HFF-Myc (cell line): Measurements from ENCODE around the gene POU3F2.

Experiments used
- DNase-seq: peaks from one replicate; pipeline ENCODE4 v3.0.0-alpha.2; 2011; ENCODE audit warnings: low read depth; ENCODE audit errors: extremely low read depth
- H3K4me3 ChIP-seq: replicated peaks from 2 replicates; pipeline ENCODE4 v1.5.1; 2011; ENCODE audit warnings: low read depth, mild to moderate bottlenecking, control low read depth, low read length
- TF ChIP-seq, protein P1 (sequence below): IDR thresholded peaks from 2 replicates; pipeline ENCODE4 v1.5.1; 2012; ENCODE audit warnings: mild to moderate bottlenecking, low read depth, low read length, control low read depth; ENCODE audit errors: missing control alignments

Gene POU3F2

DNA sequence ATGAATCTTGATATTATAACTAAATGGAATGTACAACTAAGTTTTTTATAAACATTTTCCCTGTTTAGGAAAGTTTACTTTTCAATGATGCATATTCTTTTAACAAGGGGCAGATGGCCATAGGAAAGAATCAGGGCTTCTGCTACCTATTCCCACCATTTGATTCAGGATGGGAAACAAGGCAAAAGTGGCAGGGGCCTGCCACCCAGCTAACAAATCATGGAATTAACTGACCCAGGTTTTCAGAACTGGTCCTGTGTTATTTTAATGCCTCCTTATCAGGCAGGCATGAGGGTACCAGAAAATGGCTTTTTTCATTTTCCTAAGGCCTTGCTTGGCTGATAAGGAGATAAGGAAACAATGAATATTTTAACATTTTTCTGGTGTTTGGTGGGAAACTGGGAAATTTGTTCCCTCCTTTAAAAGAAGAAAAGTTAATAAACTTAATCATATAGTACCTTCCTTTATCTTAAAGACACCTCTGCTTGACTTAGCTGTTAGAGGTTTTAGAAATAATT lies 6.7 kb downstream of the POU3F2 start:
- H3K4me3 ChIP-seq: no peak overlapping the region
- TF ChIP-seq, protein P1, sequence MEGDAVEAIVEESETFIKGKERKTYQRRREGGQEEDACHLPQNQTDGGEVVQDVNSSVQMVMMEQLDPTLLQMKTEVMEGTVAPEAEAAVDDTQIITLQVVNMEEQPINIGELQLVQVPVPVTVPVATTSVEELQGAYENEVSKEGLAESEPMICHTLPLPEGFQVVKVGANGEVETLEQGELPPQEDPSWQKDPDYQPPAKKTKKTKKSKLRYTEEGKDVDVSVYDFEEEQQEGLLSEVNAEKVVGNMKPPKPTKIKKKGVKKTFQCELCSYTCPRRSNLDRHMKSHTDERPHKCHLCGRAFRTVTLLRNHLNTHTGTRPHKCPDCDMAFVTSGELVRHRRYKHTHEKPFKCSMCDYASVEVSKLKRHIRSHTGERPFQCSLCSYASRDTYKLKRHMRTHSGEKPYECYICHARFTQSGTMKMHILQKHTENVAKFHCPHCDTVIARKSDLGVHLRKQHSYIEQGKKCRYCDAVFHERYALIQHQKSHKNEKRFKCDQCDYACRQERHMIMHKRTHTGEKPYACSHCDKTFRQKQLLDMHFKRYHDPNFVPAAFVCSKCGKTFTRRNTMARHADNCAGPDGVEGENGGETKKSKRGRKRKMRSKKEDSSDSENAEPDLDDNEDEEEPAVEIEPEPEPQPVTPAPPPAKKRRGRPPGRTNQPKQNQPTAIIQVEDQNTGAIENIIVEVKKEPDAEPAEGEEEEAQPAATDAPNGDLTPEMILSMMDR: no peak
- no peak for DNase-seq

GRCh38 chr6:98841621-98842341 lies 7.4 kb downstream of the POU3F2 start:
- H3K4me3 ChIP-seq: no peak overlapping the region
- TF ChIP-seq, protein P1: no peak
- no peak for DNase-seq

- TF ChIP-seq, protein P1: no peak
- no peak overlapping the region for H3K4me3 ChIP-seq
- DNase-seq: no peak
These were observed 8.2 kb downstream of the POU3F2 start for GRCh38 chr6:98842342-98843180.

DNA sequence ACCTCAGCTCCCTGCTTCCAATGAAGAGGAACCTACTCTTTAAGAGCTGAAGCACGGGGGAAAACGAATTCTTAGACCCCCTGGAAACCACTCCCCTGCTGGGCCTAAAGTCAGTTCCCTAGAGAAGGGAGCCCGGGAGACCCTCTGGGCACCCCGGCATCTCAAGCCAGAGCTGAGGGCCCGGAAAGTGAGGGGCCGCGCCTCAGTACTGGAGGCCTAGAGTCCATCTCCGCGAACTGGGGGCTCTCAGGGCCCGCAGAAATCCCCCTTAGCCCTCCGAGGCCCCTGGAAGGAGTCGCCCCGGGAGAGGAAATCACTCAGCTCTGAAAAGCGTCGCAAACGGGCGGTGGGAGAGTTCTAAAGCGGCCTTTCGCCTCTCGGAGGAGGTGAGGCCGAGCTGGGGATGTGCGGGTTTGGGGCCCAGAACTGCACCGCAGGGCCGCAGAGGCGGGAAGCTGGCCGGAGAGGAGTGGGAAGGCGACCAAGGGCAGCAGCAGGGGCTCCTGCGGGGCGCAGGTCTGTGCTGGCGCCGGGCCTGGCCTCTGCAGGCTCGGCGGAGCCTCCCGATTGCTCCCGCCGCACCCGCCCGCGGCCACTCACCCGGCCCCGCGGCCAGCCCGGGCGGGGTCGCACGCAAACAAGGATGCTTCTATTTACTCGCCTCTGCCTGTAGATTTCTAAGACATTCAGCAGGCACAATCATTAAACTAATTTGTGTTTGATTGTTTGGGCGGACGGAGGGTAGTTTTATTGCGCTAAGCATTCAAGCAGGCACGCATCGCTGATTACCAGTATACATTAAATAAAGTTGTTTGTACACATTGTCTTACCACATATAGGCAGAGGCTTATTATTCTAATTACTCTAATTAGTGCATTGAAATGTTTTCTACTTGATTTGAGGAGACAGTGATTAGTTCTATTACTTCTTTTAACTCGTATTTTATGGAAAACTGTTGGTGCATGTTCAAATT lies 9.2 kb downstream of the POU3F2 start:
- H3K4me3 ChIP-seq: no peak overlapping the region
- TF ChIP-seq, protein P1: no peak
- no peak for DNase-seq

DNA sequence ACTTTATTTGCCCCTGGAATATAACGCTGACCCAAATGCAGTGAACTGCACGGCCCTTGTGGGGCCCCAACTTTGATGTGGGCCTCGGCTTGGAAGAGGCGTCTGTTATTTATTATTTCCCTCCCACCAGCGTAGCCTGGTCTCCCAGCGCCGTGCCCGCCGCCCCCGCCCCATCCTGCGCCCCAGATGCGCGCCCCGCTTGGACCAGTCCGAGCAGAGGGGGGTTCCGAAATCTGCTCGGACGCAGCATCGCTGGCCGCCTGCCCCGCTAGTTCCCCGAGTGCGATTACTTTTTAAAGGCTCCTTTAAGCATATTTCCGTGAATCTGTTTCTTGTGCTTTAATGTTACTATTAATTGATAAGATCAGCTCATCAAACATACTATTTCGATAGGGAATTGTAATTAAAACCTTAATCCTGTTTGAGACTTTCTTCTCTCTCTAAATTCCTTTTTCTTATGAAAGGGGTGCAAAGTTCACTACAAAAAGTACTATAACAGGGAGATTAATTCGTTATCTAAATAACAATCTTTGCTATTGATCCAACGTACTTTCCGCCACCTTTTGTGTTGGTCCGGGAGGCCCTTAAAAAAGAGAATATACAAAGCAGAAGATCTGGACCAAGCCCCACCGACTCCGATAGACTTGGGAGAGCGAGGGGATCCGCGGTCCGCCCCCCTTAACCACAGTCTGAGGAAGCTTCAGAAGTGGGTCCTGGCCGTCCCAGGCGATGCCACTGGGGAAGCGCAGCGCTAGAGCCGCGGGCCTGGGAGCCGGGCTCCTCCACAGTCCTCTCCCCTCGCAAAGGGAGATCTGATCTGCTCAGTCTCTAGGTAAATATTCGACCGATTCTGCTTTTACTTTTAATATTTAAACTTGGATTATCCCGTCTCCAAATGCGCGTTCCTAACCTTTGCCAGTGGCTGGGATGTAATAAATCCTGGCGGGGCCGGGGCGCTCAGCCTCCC lies 10.2 kb downstream of the POU3F2 start:
- H3K4me3 ChIP-seq: 0 out of 2 replicates have a peak overlapping the region, but pooled peaks have one; percentile 4
- TF ChIP-seq, protein P1: no peak
- no peak for DNase-seq
